ENCODE measurements around the gene PLAAT2.

Gene PLAAT2

DNA sequence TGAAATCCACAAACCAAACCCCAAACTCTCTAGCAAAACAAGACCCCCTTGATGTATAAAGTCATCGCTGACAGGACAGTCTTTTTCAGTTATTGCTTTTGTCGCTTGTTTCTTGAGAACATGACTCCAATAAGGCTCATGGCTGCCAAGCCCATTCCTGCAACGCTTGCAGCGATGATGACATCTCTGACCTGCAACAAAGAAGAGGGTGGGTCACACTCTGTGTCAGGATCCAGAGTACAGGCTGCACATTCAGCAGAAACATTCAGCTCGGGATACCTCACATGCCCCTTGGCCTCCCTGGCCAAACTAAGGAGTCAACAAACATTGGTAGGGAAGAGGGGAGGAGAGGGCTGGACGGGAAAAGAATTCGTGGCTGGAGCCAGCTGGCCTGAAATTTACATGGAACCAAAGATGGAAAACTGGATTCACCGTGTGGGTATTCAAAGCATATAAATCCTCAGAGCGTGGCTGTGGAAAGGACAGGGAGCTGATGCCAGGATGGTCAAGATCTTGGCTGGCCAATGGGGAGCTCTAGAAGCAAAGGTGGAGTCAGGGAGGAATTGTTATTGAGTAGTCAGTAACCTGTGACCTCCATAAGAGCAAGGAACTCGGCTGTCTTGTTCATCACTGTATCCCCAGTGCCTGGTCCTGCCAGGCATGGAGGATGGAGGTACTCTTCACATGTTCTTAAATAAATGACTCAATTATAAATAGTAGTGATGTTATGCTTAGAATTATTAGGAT is 11.8 kb upstream of the PLAAT2 start:
- FAIRE-seq (peak; percentile 26), DNase-seq (ENCODE audit: insufficient read length, low spot score) (no peak)
- TF ChIP-seq SPI1 (IDR thresholded peaks at IDR 0.05; ENCODE audit: low read depth, low read length): no peak
- no peak for TF ChIP-seq POLR2AphosphoS5 (IDR thresholded peaks at IDR 0.05; ENCODE audit: low read depth, low read length)
- TF ChIP-seq TAF1 (IDR thresholded peaks at IDR 0.05; ENCODE audit: low read depth, low read length): no peak
- TF ChIP-seq PAX5 (IDR thresholded peaks at IDR 0.05; ENCODE audit: insufficient read depth, low read length, severe bottlenecking): no peak
- TF ChIP-seq POU2F2 (IDR thresholded peaks at IDR 0.05; ENCODE audit: low read depth, low read length): no peak
- TF ChIP-seq POLR2A (IDR thresholded peaks at IDR 0.05; ENCODE audit: low read depth, low read length): no peak

DNA sequence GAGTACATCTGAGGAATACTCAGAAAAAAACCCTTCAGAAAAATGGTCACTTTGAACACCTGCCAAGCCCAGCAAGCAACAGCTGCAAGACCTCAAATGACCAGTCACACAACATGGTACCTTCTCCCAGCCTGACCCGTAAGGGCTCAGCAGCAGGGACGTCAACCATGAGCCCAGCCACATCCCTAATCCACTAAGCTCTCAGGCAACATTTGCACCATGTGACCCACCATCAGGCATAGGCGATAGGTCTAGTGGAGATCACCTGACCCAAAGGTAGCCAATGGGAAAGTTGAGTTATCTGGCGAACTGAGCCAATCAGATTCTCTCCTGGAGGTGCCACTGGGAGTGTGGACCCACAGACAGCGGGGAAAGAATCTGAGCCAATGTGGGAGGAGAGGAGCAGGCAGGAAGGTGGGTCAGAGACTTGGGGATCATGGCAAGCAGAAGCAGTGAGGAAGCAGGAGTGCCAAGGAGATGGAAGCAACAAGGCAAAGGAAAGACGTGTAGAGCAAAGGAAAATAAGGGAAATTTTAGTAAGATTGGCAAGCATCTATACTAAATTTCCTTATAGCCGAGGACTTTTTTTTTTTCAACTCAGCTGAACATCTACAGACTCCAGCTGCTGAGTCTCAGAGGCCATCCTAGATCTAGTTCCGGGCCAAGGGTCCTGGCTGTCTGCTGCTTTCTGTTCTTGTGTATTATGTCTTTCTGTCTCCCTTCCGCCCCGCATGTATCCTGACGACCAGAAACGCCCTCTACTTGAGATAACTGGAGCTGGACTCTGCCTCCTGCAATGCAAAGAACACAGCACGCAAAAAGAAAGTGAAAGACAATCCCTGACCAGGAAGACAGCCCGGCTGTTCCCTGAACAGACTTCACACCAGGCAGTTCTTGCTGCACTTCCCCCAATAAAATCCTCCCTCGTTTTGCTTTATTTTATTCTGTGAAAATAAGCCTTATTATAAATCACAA is 11.0 kb upstream of the PLAAT2 start:
- no peak for TF ChIP-seq SPI1 (IDR thresholded peaks at IDR 0.05; ENCODE audit: low read depth, low read length)
- TF ChIP-seq TAF1 (IDR thresholded peaks at IDR 0.05; ENCODE audit: low read depth, low read length): no peak
- TF ChIP-seq POLR2A (IDR thresholded peaks at IDR 0.05; ENCODE audit: low read depth, low read length): no peak
- no peak for TF ChIP-seq POU2F2 (IDR thresholded peaks at IDR 0.05; ENCODE audit: low read depth, low read length)
- no peak for TF ChIP-seq POLR2AphosphoS5 (IDR thresholded peaks at IDR 0.05; ENCODE audit: low read depth, low read length)
- no peak for TF ChIP-seq PAX5 (IDR thresholded peaks at IDR 0.05; ENCODE audit: insufficient read depth, low read length, severe bottlenecking)
- FAIRE-seq: peak; percentile 83
- no peak for DNase-seq (ENCODE audit: insufficient read length, low spot score)

DNA sequence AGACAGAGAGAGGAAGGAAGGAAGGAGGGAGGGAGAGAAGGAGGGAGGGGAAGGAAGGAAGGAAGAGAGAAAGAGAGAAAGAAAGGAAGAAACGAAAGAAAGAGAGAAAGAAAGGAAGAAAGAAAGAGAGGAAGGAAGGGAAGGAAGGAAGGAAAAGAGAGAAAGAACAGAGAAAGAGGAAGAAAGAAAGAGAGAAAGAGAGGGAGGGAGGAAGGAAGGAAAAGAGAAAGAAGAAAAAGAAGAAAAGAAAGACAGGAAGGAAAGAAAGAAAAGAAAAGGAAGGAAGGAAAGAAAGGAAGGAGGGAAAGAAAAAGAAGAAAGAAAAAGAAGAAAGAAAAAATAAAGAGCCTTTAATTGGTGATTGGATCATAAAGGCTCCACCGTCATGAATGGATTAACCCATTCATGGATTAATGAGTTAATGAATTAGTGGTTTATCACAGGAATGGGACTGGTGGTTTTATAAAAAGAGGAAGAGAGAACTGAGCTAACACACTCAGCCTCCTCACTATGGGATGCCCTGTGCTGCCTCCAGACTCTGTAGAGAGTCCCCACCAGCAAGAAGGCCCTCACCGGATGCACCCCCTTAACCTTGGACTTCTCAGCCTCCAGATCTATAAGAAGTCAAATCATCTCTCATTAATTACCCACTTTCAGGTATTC is 9.0 kb upstream of the PLAAT2 start:
- DNase-seq (ENCODE audit: insufficient read length, low spot score): no peak
- peak; percentile 55 for FAIRE-seq

DNA sequence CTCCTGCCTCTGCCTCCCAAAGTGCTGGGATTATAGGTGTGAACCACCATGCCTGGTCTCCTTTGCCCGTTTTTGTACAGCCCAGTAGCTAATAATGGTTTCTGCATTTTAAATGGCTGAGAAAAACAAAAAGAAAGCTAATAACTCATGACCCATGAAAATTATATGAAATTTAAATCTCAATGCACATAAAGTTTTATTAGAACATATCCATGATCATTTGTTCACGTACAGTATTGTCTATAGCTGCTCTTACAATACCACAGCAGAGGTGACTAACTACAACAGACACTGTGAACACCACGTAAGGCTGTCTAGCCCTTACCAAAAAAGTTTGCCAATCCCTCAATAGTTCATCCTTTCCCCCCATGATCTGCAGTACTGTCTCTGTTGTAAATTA is 6.4 kb upstream of the PLAAT2 start:
- FAIRE-seq: no peak
- TF ChIP-seq POLR2AphosphoS5 (IDR thresholded peaks at IDR 0.05; ENCODE audit: low read depth, low read length) (no peak), SPI1 (IDR thresholded peaks at IDR 0.05; ENCODE audit: low read depth, low read length) (no peak), POU2F2 (IDR thresholded peaks at IDR 0.05; ENCODE audit: low read depth, low read length) (no peak), PAX5 (IDR thresholded peaks at IDR 0.05; ENCODE audit: insufficient read depth, low read length, severe bottlenecking) (no peak)
- no peak for DNase-seq (ENCODE audit: insufficient read length, low spot score)

More for the DNA sequence above, 9.0 kb upstream of the PLAAT2 start:
- peak; percentile 94 for TF ChIP-seq SPI1 (IDR thresholded peaks at IDR 0.05; ENCODE audit: low read depth, low read length)
- no peak for TF ChIP-seq TAF1 (IDR thresholded peaks at IDR 0.05; ENCODE audit: low read depth, low read length)

DNA sequence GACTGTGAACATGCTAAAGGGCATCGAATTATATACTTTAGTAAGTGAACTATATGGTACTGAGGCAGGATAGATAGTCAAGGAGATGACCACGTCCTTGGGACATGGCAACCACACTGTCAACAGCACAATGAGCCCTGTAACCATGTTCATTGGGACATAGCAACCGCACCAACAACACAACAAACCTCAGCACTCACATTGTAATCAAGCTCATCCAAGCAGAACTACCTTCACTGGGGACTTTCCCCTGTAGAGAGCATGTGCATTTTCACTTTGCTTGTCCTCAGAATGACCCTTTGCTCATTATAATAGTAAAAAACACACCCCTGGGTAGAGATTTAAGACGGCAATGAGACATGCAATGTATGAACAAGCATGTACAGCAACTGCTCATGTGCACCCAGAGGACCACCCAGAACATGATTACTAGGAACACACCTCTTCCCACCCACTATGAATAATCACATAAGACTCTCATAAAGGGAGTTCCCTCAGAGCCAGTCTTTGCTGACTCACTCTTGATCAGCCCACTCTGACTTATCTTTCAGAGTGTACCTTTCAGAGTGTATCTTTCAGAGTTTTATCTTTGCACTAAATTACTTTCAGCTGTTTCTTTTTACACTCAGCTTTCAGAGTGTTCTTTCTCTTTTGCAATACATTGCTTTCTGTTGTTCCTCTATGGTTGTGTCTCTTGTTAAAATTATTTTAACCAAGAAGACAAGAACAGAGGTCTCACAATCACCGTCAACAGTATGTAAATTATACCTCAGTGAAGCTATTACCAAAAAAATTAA is 4.1 kb upstream of the PLAAT2 start:
- FAIRE-seq (peak; percentile 99), DNase-seq (ENCODE audit: insufficient read length, low spot score) (no peak)
- TF ChIP-seq PAX5 (IDR thresholded peaks at IDR 0.05; ENCODE audit: insufficient read depth, low read length, severe bottlenecking): peak; percentile 96
- TF ChIP-seq POLR2AphosphoS5 (IDR thresholded peaks at IDR 0.05; ENCODE audit: low read depth, low read length): 0 out of 2 replicates have a peak, but pooled peaks have one; percentile 34
- TF ChIP-seq POU2F2 (IDR thresholded peaks at IDR 0.05; ENCODE audit: low read depth, low read length): no peak; the same call in none of the 2 replicates
- TF ChIP-seq POLR2A (IDR thresholded peaks at IDR 0.05; ENCODE audit: low read depth, low read length): peak; percentile 48; the same call in 1 of the 2 replicates

DNA sequence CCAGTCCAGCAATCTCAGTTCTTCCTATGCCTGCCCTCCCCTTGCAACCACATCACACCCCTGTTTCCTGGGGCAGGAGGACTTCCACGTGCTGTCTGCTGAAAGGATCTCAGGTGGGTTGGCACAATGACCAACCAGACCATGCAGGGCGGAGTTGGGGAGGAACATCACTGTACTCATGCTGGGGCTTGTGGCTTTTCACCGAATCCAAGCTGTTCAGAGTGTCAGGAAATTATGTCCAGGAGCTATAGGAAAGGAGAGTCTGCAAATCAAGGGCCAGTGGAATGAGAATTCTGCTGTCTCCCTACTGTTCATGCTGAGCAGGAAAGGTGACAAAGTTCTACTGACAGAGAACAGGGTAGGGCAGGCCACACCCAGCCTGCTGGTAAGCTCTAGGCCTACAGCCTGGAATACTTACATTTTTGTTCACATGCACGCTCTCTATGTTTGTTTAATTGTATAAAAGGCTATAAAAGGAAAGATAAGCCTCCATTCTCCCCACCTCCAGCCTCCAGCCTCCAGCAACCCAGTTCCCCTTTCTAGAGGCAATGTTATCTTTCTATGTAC is 1.7 kb upstream of the PLAAT2 start:
- DNase-seq (ENCODE audit: insufficient read length, low spot score): no peak
- TF ChIP-seq POLR2AphosphoS5 (IDR thresholded peaks at IDR 0.05; ENCODE audit: low read depth, low read length) (no peak), SPI1 (IDR thresholded peaks at IDR 0.05; ENCODE audit: low read depth, low read length) (peak; percentile 68)
- FAIRE-seq: no peak

DNA sequence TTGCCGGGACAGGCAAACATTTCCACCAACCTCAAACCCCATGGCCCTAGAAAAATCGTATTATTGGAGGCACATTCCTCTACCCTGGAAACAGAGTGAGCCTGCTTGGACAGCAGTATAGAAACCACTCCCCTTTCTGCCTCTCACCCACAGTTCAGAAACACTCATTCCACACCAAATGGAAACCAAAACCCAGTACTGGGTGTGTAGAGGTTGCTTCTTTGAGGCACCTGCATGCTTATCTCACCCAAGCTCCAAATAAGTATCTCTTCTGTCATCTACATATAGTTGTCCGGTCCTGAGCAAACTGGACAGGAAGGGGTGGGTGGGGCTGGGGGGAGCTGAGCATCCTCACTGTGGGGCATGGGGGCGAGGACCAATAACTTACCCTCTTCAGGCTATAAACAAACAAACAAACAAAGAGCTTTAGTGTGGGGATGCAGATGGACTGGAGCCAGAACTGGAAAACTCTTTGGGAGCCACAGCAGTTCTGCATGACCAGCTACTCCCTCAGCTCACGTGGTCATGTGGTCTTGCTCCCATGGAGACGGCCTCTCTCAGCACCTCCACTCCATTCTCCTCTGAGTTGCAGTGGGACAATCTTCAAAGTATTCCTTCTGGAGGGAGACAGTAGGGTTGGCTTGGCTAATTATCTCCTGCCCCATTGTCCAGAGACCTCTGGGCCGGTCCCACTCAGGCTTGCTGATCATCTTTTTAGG is 1.0 kb upstream of the PLAAT2 start:
- TF ChIP-seq TAF1 (IDR thresholded peaks at IDR 0.05; ENCODE audit: low read depth, low read length) (no peak), POU2F2 (IDR thresholded peaks at IDR 0.05; ENCODE audit: low read depth, low read length) (no peak), PAX5 (IDR thresholded peaks at IDR 0.05; ENCODE audit: insufficient read depth, low read length, severe bottlenecking) (no peak), SPI1 (IDR thresholded peaks at IDR 0.05; ENCODE audit: low read depth, low read length) (no peak), POLR2AphosphoS5 (IDR thresholded peaks at IDR 0.05; ENCODE audit: low read depth, low read length) (no peak), POLR2A (IDR thresholded peaks at IDR 0.05; ENCODE audit: low read depth, low read length) (no peak)
- FAIRE-seq (peak; percentile 86), DNase-seq (ENCODE audit: insufficient read length, low spot score) (peak; percentile 43)

DNA sequence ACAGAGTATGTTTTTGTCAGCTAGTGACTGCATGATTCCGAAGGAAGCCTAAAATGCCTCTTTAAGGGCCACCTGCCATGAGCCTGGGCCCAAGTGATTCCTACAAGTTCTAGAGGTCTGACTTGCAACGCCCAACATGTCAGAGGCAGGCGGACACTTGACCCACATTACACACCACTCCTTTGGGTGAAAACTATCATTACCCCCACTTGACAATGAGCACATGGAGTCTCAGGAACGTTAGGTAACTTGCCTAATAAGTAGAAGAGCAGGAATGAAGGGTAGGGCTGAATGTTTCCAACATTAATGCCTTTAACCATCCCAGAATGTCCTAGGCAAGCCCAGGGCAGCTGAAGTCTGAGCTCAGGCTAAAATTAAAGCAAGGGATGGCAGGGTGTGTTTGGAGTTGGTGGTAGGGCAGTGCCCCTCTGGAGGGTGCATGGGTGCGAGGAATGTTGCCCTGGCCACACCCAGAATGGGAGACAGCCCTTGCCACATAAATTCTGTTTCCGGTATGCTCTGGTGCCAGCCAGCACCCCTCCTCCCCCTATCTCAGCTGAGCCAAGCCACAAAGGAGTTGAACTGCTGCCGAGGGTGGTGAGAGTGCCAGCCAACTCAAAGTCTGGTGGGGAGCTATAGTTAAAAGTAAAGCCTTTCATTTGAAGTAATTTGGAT is 2.5 kb downstream of the PLAAT2 start:
- FAIRE-seq: no peak
- DNase-seq (ENCODE audit: insufficient read length, low spot score): no peak
- TF ChIP-seq POLR2AphosphoS5 (IDR thresholded peaks at IDR 0.05; ENCODE audit: low read depth, low read length): no peak
- no peak for TF ChIP-seq POU2F2 (IDR thresholded peaks at IDR 0.05; ENCODE audit: low read depth, low read length)
- TF ChIP-seq SPI1 (IDR thresholded peaks at IDR 0.05; ENCODE audit: low read depth, low read length): no peak
- no peak for TF ChIP-seq POLR2A (IDR thresholded peaks at IDR 0.05; ENCODE audit: low read depth, low read length)
- no peak for TF ChIP-seq PAX5 (IDR thresholded peaks at IDR 0.05; ENCODE audit: insufficient read depth, low read length, severe bottlenecking)
- no peak for TF ChIP-seq TAF1 (IDR thresholded peaks at IDR 0.05; ENCODE audit: low read depth, low read length)

Measured in GM12891 (cell line).